T-helper 2 cell treated with Interferon-gamma antibody and Interleukin-4, amounts not matched to agents 100 ng/mL and 5 ng/mL, for 36 hours (primary cell): ENCODE results near the gene RDH8. TPM values are rescaled to one million over a fixed set of nuclear protein-coding genes. Genes with fewer than 3 reads are reported as not detected.

Experiments
- intact Hi-C: fragments of 100-400 bp; cut with micrococcal nuclease; formaldehyde crosslinking; loops from one replicate; pipeline ENCODE4 v1.15.1; 2023
- total RNA-seq: library from RNA; stranded (reverse); gene quantifications from 2 replicates; pipeline ENCODE4 v1.2.3, GENCODE V29; 2022

Gene RDH8
- not detected in 2 replicates for total RNA-seq

GRCh38 chr19:10013316-10013715 lies at the start of gene RDH8:
TSS of gene RDH8 (plus strand) at chr19:10013483. CDS start at chr19:10013498, 15 bp downstream.
- intact Hi-C loops = no loop called here

GRCh38 chr19:9966024-9966423 lies 47.3 kb upstream of the RDH8 start:
- intact Hi-C loops = no loop called here

- intact Hi-C loops = no loop called here
These were observed 46.8 kb upstream of the RDH8 start for GRCh38 chr19:9966448-9966847.

- intact Hi-C loops = no loop called here
These were observed 46.0 kb upstream of the RDH8 start for GRCh38 chr19:9967326-9967725.

GRCh38 chr19:9968820-9969687 lies 44.2 kb upstream of the RDH8 start:
- intact Hi-C loops = no loop called here

- intact Hi-C loops = no loop called here
These were observed 43.7 kb upstream of the RDH8 start for GRCh38 chr19:9969688-9969975.

- intact Hi-C loops = no loop called here
These were observed 42.8 kb upstream of the RDH8 start for GRCh38 chr19:9970481-9970880.

GRCh38 chr19:9971166-9971897 lies 42.0 kb upstream of the RDH8 start:
- intact Hi-C loops = no loop called here

- intact Hi-C loops = no loop called here
These were observed 41.2 kb upstream of the RDH8 start for GRCh38 chr19:9972103-9972502.

- intact Hi-C loops = no loop called here
These were observed 31.6 kb upstream of the RDH8 start for GRCh38 chr19:9981406-9982260.

- intact Hi-C loops = no loop called here
These were observed 26.4 kb upstream of the RDH8 start for GRCh38 chr19:9986787-9987281.

- intact Hi-C loops = no loop called here
These were observed 23.8 kb upstream of the RDH8 start for GRCh38 chr19:9989504-9989903.

GRCh38 chr19:9991425-9992191 lies 21.7 kb upstream of the RDH8 start:
- intact Hi-C loops = no loop called here

GRCh38 chr19:9995084-9995483 lies 18.2 kb upstream of the RDH8 start:
- intact Hi-C loops = no loop called here

- intact Hi-C loops = no loop called here
These were observed 17.3 kb upstream of the RDH8 start for GRCh38 chr19:9995999-9996398.

GRCh38 chr19:9996541-9996940 lies 16.7 kb upstream of the RDH8 start:
- intact Hi-C loops = no loop called here

GRCh38 chr19:10000171-10000826 lies 13.0 kb upstream of the RDH8 start:
- intact Hi-C loops = no loop called here

- intact Hi-C loops = no loop called here
These were observed 11.4 kb upstream of the RDH8 start for GRCh38 chr19:10001899-10002298.

GRCh38 chr19:10003271-10003670 lies 10.0 kb upstream of the RDH8 start:
- intact Hi-C loops = no loop called here

- intact Hi-C loops = no loop called here
These were observed 8.7 kb upstream of the RDH8 start for GRCh38 chr19:10004617-10005016.
